GM12878 (cell line): ENCODE measurements around the gene CYB5D1. TPM values are rescaled to one million over a fixed set of nuclear protein-coding genes. Genes with fewer than 3 reads are reported as not detected.

Source experiments
- ATAC-seq: fragments of 200-7000 bp; cut with Tn5 transposase; 3 replicates; pipeline ENCODE4 v1.9.1; 2020; ENCODE audit warnings: mild to moderate bottlenecking, moderate library complexity
- Bru-seq: library from RNA; stranded (reverse); fragments of 400-500 nt; gene quantifications from one replicate; lab custom pipeline; 2021; lab: Mats Ljungman, UMichigan
- BruChase-seq, 2 experiments: library from RNA; stranded (reverse); fragments of 400-500 nt; gene quantifications; one replicate each; lab custom pipeline; 2021; lab: Mats Ljungman, UMichigan
- BruUV-seq: library from RNA; stranded (reverse); fragments of 400-500 nt; replicated peaks from 2 replicates; lab custom pipeline; 2021; lab: Mats Ljungman, UMichigan
- CTCF ChIA-PET: fragments of 300-600 bp; sonication (Branson Sonifier 250); formaldehyde crosslinking; extraction: SDS; loops from one replicate; lab custom pipeline; 2021; ENCODE audit warnings: inconsistent platforms; lab: Yijun Ruan, JAX
- POLR2A ChIA-PET: fragments of 350-600 bp; formaldehyde crosslinking; extraction: SDS; loops from one replicate; lab custom pipeline; 2021; ENCODE audit warnings: inconsistent platforms; lab: Charles Lee
- RAD21 ChIA-PET: fragments of 300-600 bp; sonication (Branson Sonifier 250); formaldehyde crosslinking; loops from one replicate; lab custom pipeline; 2023; ENCODE audit warnings: antibody characterized with exemption; ENCODE audit not compliant: unreplicated experiment; lab: Charles Lee
- SMC1A ChIA-PET: fragments of 300-600 bp; sonication (Branson Sonifier 250); formaldehyde crosslinking; loops from one replicate; lab custom pipeline; 2023; ENCODE audit not compliant: unreplicated experiment, uncharacterized antibody; lab: Charles Lee
- DNase-seq: peaks from one replicate; pipeline ENCODE4 v3.0.0-alpha.2; 2011; ENCODE audit warnings: low read depth, low spot score
- FAIRE-seq: peaks from 3 replicates; lab custom pipeline; 2011; peaks lifted over from hg19 to GRCh38; lab: Jason Lieb, UNC
- H2AFZ ChIP-seq: 2 replicates; pipeline ENCODE4 v1.6.0; 2011; ENCODE audit warnings: low read depth, low read length, control low read depth; ENCODE audit not compliant: control insufficient read depth
- H3K27ac ChIP-seq: 2 replicates; pipeline ENCODE4 v1.5.1; 2011; ENCODE audit warnings: control low read depth; ENCODE audit not compliant: control insufficient read depth, insufficient read depth
- H3K27me3 ChIP-seq, 2 experiments: replicated peaks in 1 of 2; 2 replicates each; pipeline versions ENCODE4 v1.6.0 to v1.6.1; 2011; ENCODE audit warnings: low read length in 1 of 2; ENCODE audit not compliant: control insufficient read depth in 2 of 2, insufficient read depth in 2 of 2
- H3K36me3 ChIP-seq, 2 experiments: 2 replicates each; pipeline ENCODE4 v1.5.1; 2011; ENCODE audit warnings: low read length in 1 of 2; ENCODE audit not compliant: control insufficient read depth in 2 of 2, insufficient read depth in 2 of 2
- H3K4me1 ChIP-seq: 2 replicates; pipeline ENCODE4 v1.6.1; 2011; ENCODE audit warnings: mild to moderate bottlenecking, low read length, moderate library complexity, mixed read lengths; ENCODE audit not compliant: control insufficient read depth, insufficient read depth
- H3K4me2 ChIP-seq: 2 replicates; pipeline ENCODE4 v1.6.0; 2011; ENCODE audit warnings: control low read depth; ENCODE audit not compliant: control insufficient read depth, insufficient read depth
- H3K4me3 ChIP-seq: fragments of 200-600 bp; sonication (generic); 2 replicates; pipeline ENCODE4 v1.5.1; 2016
- H3K79me2 ChIP-seq: 2 replicates; pipeline ENCODE4 v1.6.0; 2011; ENCODE audit warnings: low read length; ENCODE audit not compliant: control insufficient read depth, insufficient read depth
- H3K9ac ChIP-seq: 2 replicates; pipeline ENCODE4 v1.8.0; 2011; ENCODE audit warnings: low read length, control low read depth, mixed read lengths; ENCODE audit not compliant: control insufficient read depth, insufficient read depth
- H3K9me3 ChIP-seq: replicated peaks from 3 replicates; pipeline ENCODE4 v1.5.1; 2011; ENCODE audit warnings: mild to moderate bottlenecking, low read length; ENCODE audit not compliant: control insufficient read depth, insufficient read depth
- H4K20me1 ChIP-seq: 2 replicates; pipeline ENCODE4 v1.6.0; 2011; ENCODE audit not compliant: control insufficient read depth, insufficient read depth
- BHLHE40 ChIP-seq, 2 experiments: fragments of 450-650 bp in 1 of 2; IDR thresholded peaks; 2 replicates each; pipeline ENCODE4 v1.6.1; 2011 to 2017; ENCODE audit warnings: low read depth in 2 of 2, borderline replicate concordance in 1 of 2, improper control_type of control experiment in 1 of 2, low read length in 1 of 2, mild to moderate bottlenecking in 1 of 2
- BMI1 ChIP-seq: fragments of 450-650 bp; IDR thresholded peaks from 2 replicates; pipeline ENCODE4 v1.6.1; 2016; ENCODE audit warnings: mild to moderate bottlenecking, moderate library complexity, borderline replicate concordance
- E2F4 ChIP-seq: IDR thresholded peaks from 2 replicates; pipeline ENCODE4 v1.6.1; 2012; ENCODE audit warnings: low read depth, low read length, improper control_type of control experiment
- HCFC1 ChIP-seq: fragments of 150-350 bp; IDR thresholded peaks from 2 replicates; pipeline ENCODE4 v1.6.1; 2014; ENCODE audit warnings: low read length
- MYB ChIP-seq: fragments of 150-350 bp; IDR thresholded peaks from 2 replicates; pipeline ENCODE4 v1.6.1; 2014; ENCODE audit warnings: mild to moderate bottlenecking, low read depth, low read length, borderline replicate concordance
- MYC ChIP-seq: IDR thresholded peaks from 2 replicates; pipeline ENCODE4 v1.6.1; 2011; ENCODE audit warnings: mild to moderate bottlenecking, low read length, moderate library complexity, inconsistent platforms; ENCODE audit not compliant: insufficient read depth, insufficient replicate concordance, insufficient read length, severe bottlenecking
- POLR2AphosphoS5 ChIP-seq: IDR thresholded peaks from 2 replicates; pipeline ENCODE4 v1.6.1; 2011; ENCODE audit warnings: mild to moderate bottlenecking, low read length, inconsistent platforms
- POU2F2 ChIP-seq: IDR thresholded peaks from 3 replicates; pipeline ENCODE4 v1.6.1; 2011; ENCODE audit warnings: low read depth, mild to moderate bottlenecking, low read length, borderline replicate concordance
- SMARCA5 ChIP-seq: fragments of 450-650 bp; IDR thresholded peaks from 2 replicates; pipeline ENCODE4 v1.6.1; 2017; ENCODE audit warnings: mild to moderate bottlenecking
- SP1 ChIP-seq: IDR thresholded peaks from one replicate; pipeline ENCODE4 v1.6.1; 2011; ENCODE audit warnings: low read depth, low read length
- YY1 ChIP-seq: IDR thresholded peaks from 2 replicates; pipeline ENCODE4 v1.6.1; 2011; ENCODE audit warnings: low read depth, mild to moderate bottlenecking, low read length
- ZBTB40 ChIP-seq: fragments of 450-650 bp; IDR thresholded peaks from 2 replicates; pipeline ENCODE4 v1.6.1; 2016; ENCODE audit warnings: mild to moderate bottlenecking, moderate library complexity, borderline replicate concordance
- WGBS: methylation state at CpG from one replicate; pipeline ENCODE4 v1.1.6; 2016; ENCODE audit warnings: low lambda C conversion rate; ENCODE audit not compliant: insufficient replicate concordance, insufficient coverage; ENCODE audit errors: missing lambda C conversion rate; 5-methylcytosine and 5-hydroxymethylcytosine counted together
- in situ Hi-C: fragments of 300-500 bp; cut with MboI; formaldehyde crosslinking; loops from 9 replicates; pipeline ENCODE4 v1.14.3; 2018; ENCODE audit warnings: mixed read lengths
- intact Hi-C: fragments of 100-400 bp; cut with micrococcal nuclease; formaldehyde crosslinking; loops from one replicate; pipeline ENCODE4 v1.14.2; 2022; ENCODE audit not compliant: unreplicated experiment
- long read RNA-seq, 2 experiments: library from polyadenylated mRNA; unstranded; transcript quantifications; one replicate each; pipeline ENCODE4 v2.0.0, GENCODE V29; 2019 to 2020
- polyA minus RNA-seq, 3 experiments: library from RNA; depleted of rRNA, polyadenylated mRNA; stranded (reverse); fragments of >200 nt; gene quantifications; 2 replicates each; pipeline ENCODE4 v1.2.3, GENCODE V29; 2011
- polyA plus RNA-seq, 11 experiments: library from polyadenylated mRNA; depleted of rRNA in 4 of 11; unstranded in 6 of 11; stranded (reverse) in 5 of 11; fragments of >200 nt; fragmentation: Nextera tagmentation in 4 of 11; fragmentation: Illumina TruSeq in 1 of 11; extraction: Ambion mirVana in 4 of 11; extraction: Trizol in 1 of 11; gene quantifications; 1 replicate in 1 of 11; 2 replicates in 10 of 11; pipeline versions ENCODE4 v1.2.1 to v1.2.3, GENCODE V29; 2011 to 2016; ENCODE audit warnings: inconsistent platforms in 2 of 11, missing spikeins in 2 of 11, low read depth in 1 of 11
- total RNA-seq, 4 experiments: library from RNA; depleted of rRNA in 3 of 4; stranded (reverse); fragments of >200 nt in 3 of 4; fragmentation: Illumina TruSeq in 1 of 4; extraction: Trizol in 1 of 4; gene quantifications; 2 replicates each; pipeline versions ENCODE4 v1.2.1 to v1.2.3, GENCODE V29; 2013 to 2021

CYB5D1 gene
- total RNA-seq (2013; cell fraction: nucleolus; rRNA removed), result 6.3 and 10.0 TPM in 2 replicates
- 6.8 and 8.4 TPM in 2 replicates for total RNA-seq (2014; rRNA removed)
- 5.8 and 6.6 TPM in 2 replicates for total RNA-seq (2014; rRNA removed; fragmentation: Illumina TruSeq; extraction: Trizol)
- total RNA-seq (2021), result 7.7 and 7.9 TPM in 2 replicates
- 2.1 TPM for polyA plus RNA-seq (2011; ENCODE audit: low read depth)
- polyA plus RNA-seq (2011; rRNA removed), result 6.1 and 7.3 TPM in 2 replicates
- 5.0 and 6.7 TPM in 2 replicates for polyA plus RNA-seq (2011; cell fraction: cytosol; rRNA removed)
- polyA plus RNA-seq (2011; cell fraction: nucleus; rRNA removed), result 3.3 and 4.2 TPM in 2 replicates
- 4.1 and 5.5 TPM in 2 replicates for polyA plus RNA-seq (2012)
- polyA plus RNA-seq (2014; fragmentation: Illumina TruSeq; extraction: Trizol), result 8.7 and 10.7 TPM in 2 replicates
- polyA plus RNA-seq (2014; fragmentation: Nextera tagmentation; extraction: Ambion mirVana), result 1 to 10 TPM; 1.6 TPM
- 6.9 and 8.1 TPM in 2 replicates for polyA plus RNA-seq (2014; rRNA removed)
- polyA plus RNA-seq (2016; fragmentation: Nextera tagmentation; extraction: Ambion mirVana), result 1 to 10 TPM; 4.3 to 5.0 TPM
- polyA minus RNA-seq (2011; rRNA and poly(A)+ RNA removed), result 3.7 and 6.3 TPM in 2 replicates
- polyA minus RNA-seq (2011; cell fraction: cytosol; rRNA and poly(A)+ RNA removed), result 1.6 and 2.4 TPM in 2 replicates
- polyA minus RNA-seq (2011; cell fraction: nucleus; rRNA and poly(A)+ RNA removed), result 3.1 and 11.2 TPM in 2 replicates
- percentile 52 among the genes with signal in this experiment for Bru-seq, nascent RNA
- percentile 64 among the genes with signal in this experiment for BruChase-seq, experiment 1, labeled RNA remaining after a 6-hour chase
- BruChase-seq, experiment 2, labeled RNA remaining after a 2-hour chase, result percentile 66 among the genes with signal in this experiment
- long read RNA-seq, experiment 1, partial matches to known transcripts, result 0 of 1 reads
- long read RNA-seq, experiment 1, other reads (novel, unspliced or antisense), result 0 of 1 reads
- long read RNA-seq, experiment 2, partial matches to known transcripts, result 0 of 4 reads
- long read RNA-seq, experiment 2, other reads (novel, unspliced or antisense), result 1 of 4 reads

GRCh38 chr17:7857713-7858521 is at the start of gene CYB5D1:
CYB5D1 (plus strand) TSS chr17:7858003; CDS start chr17:7858135, 132 bp downstream.
- in situ Hi-C loops, result no loop called here
- TF ChIP-seq E2F4 (peak; percentile 42; the same call in 1 of the 2 replicates), SP1 (peak; percentile 84), MYC (no peak), BMI1 (no peak), SMARCA5 (peak; percentile 18; the same call in 1 of the 2 replicates), POU2F2 (peak; percentile 30; the same call in 1 of the 3 replicates), POLR2AphosphoS5 (0 out of 2 replicates have a peak, but pooled peaks have one; percentile 37), BHLHE40 (IDR thresholded peaks at IDR 0.05; ENCODE audit: borderline replicate concordance in 1 of 2, low read depth in 2 of 2, low read length in 1 of 2) (peak; percentile 81 to 87), ZBTB40 (peak; percentile 57; the same call in 1 of the 2 replicates), MYB (no peak), YY1 (peak; percentile 40; the same call in 1 of the 2 replicates), HCFC1 (peak; percentile 78)

More at GRCh38 chr17:7857713-7858521, at the start of gene CYB5D1:
- Histone ChIP-seq H3K4me3 (peak within 1 kb of the TSS; percentile 96), H3K36me3 (peaks cover under 1 to 3% of the 10 kb centered on the region in 2 experiments), H3K9me3 (no peaks in the 10 kb centered on the region), H3K27ac (peak within 1 kb of the TSS; percentile 96), H3K4me2 (peak within 1 kb of the TSS; percentile 92), H3K79me2 (peaks cover 17% of the 10 kb centered on the region), H3K9ac (peak within 1 kb of the TSS; percentile 86), H2AFZ (peak within 1 kb of the TSS; percentile 97), H4K20me1 (no peaks in the 10 kb centered on the region), H3K27me3 (no peaks in the 10 kb centered on the region), H3K4me1 (peaks cover 17% of the 10 kb centered on the region)
- RAD21 ChIA-PET, result interaction anchor here (0.7 to 3.1 kb wide), 16 partner anchors 14 to 230 kb away, joined by 3 to 44 read pairs (median 6); partner anchors contain the start of genes CNTROB, KDM6B, SAT2 and TP53
- SMC1A ChIA-PET, result interaction anchor here (0.6 to 1.5 kb wide), 17 partner anchors 9 to 200 kb away, joined by 3 to 7 read pairs (median 5); partner anchors contain the start of genes CNTROB, KDM6B and TRAPPC1
- intact Hi-C loops, result loop anchor here (2.0 to 5.0 kb wide), 4 partner anchors 15 to 199 kb away; partner anchors contain the start of genes TP53 and WRAP53
- FAIRE-seq (peak; percentile 56), ATAC-seq (peak; percentile 54), DNase-seq (no peak)
- BruUV-seq, result no TSS peak
- CTCF ChIA-PET, result interaction anchor here (0.6 to 15.5 kb wide), 28 partner anchors 10 to 261 kb away, joined by 3 to 308 read pairs (median 6); partner anchors contain the start of genes CNTROB, KDM6B, RNF227 and TP53
- under 1% methylated on average over 48 of the region's 48 CpGs for WGBS
- POLR2A ChIA-PET, result interaction anchor here (0.5 to 1.9 kb wide), 14 partner anchors 13 to 620 kb away, joined by 3 to 14 read pairs (median 5); partner anchors contain the start of genes CNTROB, KDM6B, RNF227 and TRAPPC1
